Muscle of leg (tissue), 11 donors: Measurements from ENCODE around the gene CD34. TPM values are rescaled to one million over a fixed set of nuclear protein-coding genes. Genes with fewer than 3 reads are reported as not detected.

Source experiments
- DNase-seq: peaks from one replicate; pipeline ENCODE4 v3.0.0; 2013
- H3K27ac ChIP-seq: one replicate; pipeline ENCODE4 v1.5.1; 2013; ENCODE audit warnings: mild to moderate bottlenecking, low read length, control low read depth
- H3K27me3 ChIP-seq: one replicate; pipeline ENCODE4 v1.6.1; 2013; ENCODE audit warnings: low read length; ENCODE audit not compliant: control insufficient read depth, insufficient read depth
- H3K36me3 ChIP-seq: one replicate; pipeline ENCODE4 v1.6.1; 2013; ENCODE audit warnings: low read length; ENCODE audit not compliant: control insufficient read depth, insufficient read depth
- H3K4me1 ChIP-seq: one replicate; pipeline ENCODE4 v1.6.1; 2013; ENCODE audit warnings: low read length; ENCODE audit not compliant: control insufficient read depth, insufficient read depth
- H3K4me3 ChIP-seq: one replicate; pipeline ENCODE4 v1.5.1; 2013; ENCODE audit warnings: low read length, control low read depth
- H3K9me3 ChIP-seq: replicated peaks from 2 replicates; pipeline ENCODE4 v1.6.1; 2013; ENCODE audit warnings: low read depth, low read length; ENCODE audit not compliant: control insufficient read depth
- WGBS: methylation state at CpG from one replicate; pipeline ENCODE4 v1.1.5; 2013; ENCODE audit warnings: missing lambda C conversion rate; ENCODE audit not compliant: insufficient coverage; 5-methylcytosine and 5-hydroxymethylcytosine counted together
- polyA plus RNA-seq, 8 donors: library from polyadenylated mRNA; unstranded; fragments of 120-200 nt; gene quantifications; one replicate each; pipeline versions ENCODE4 v1.2.1 to v1.2.3, GENCODE V29; 2013; ENCODE audit warnings: inconsistent platforms in 1 of 8, low replicate concordance in 1 of 8; ENCODE audit not compliant: insufficient read length in 8 of 8, insufficient read depth in 1 of 8
- total RNA-seq: library from RNA; stranded (reverse); fragments of 120-200 nt; gene quantifications from one replicate; pipeline ENCODE4 v1.2.4, GENCODE V29; 2013

CD34 gene
- total and polyA plus RNA-seq, 9 donors = 62.2 to 204 (median 158) TPM

DNA sequence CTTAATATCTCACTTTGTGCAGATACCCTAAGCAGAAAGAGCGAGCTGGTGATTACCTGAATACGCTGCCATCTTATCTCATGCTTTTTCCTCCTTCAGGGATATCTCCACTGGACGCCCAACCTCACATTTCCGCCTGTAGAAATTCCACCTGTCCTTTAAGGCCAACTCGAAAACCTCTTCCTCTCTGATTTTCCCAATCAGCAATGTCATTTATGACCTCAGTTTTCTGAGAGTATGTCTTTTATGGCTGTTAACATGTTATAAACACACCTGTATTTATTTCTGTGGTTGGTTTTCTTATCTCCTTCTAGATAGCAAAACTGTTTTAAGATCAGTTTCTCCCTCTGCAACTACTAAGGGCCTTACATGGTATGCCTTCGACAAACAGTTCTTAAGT, 41.1 kb downstream of the CD34 start:
- Histone ChIP-seq H3K27me3 (no peaks in the 10 kb centered on the region), H3K36me3 (peaks cover 2% of the 10 kb centered on the region), H3K9me3 (no peaks in the 10 kb centered on the region), H3K4me1 (peaks cover 22% of the 10 kb centered on the region), H3K27ac (no peak overlapping the region), H3K4me3 (no peak overlapping the region)
- 96% methylated on average over 2 of the region's 6 CpGs for WGBS
- DNase-seq = no peak

DNA sequence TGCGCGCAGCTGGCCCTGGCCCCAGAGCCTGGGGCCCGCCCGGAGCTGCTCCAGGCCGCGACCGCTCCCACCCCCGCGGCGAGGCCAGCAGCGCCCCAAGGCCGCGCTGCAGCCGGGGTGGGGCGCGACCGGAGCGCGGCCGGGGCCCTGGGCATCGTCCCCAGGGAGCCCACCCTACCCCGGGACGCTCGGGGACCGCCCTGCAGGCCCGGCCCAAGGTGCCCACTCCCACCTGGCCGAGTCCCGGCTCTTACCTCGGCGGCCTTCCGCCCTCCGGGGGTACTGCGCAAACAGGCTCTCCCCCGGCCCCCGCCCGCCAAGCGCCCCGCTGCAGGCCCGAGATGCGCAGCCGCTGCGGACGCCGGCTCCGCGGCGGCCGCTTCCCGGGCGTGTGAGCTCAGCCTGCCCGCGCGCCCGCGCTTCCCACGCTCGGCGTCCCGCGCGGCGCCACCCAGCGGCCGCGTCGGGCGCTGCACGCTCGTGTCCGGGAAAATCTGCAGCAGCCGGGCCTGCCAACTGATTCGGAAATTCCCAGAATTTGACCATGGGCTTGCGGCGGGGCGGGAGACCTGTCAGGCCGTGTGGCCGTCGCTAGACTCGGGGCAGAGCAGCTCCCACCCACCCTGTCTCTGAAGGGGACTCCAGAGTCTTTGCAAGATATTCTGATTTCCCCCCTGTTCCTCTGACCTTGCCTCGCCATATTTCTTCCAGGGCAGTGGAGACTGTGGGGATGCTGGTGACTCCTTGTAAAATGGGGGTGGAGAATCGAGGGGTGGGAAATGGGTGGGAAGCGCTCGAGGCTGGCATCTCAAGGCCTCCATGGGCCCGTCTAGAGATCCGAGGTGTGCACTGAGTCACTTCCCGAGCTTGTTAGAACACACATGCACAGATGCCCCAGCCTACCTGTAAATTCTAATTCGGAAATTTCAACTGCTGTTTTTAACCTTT, 41.9 kb downstream of the CD34 start:
- no peak overlapping the region for H3K27ac ChIP-seq
- H3K27me3 ChIP-seq = no peaks in the 10 kb centered on the region
- H3K9me3 ChIP-seq = no peaks in the 10 kb centered on the region
- DNase-seq = peak; percentile 91
- under 1% methylated on average over 81 of the region's 87 CpGs for WGBS
- peaks cover 2% of the 10 kb centered on the region for H3K36me3 ChIP-seq
- H3K4me3 ChIP-seq = peak overlapping the region; percentile 62
- peaks cover 22% of the 10 kb centered on the region for H3K4me1 ChIP-seq

DNA sequence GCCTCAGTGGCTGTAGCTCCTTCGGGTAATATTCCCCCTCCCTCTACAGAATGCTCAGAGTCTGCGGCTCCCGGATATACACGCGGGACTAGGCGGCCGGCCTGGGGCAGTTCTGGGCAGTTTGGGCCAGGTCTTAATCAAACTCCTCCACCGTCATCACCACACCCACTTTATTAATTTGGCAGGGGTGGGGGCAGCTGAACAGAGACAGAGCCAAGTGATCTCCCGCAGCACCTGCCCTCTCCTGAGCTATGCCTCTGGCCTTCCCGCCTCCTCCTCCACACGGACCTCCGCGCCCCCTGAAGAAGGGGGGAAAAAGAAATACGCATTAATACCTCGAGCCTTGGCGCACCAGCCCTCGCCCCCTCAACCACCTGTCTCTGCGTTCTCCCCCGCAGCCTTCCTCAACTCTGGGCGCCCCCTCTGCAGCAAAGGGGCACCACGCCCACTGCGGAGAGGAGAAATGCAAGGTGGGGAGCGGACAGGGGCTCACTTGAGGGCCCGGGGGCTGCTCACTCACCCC, 42.6 kb downstream of the CD34 start:
- H3K27me3 ChIP-seq = no peaks in the 10 kb centered on the region
- peak; percentile 56 for DNase-seq
- peaks cover 22% of the 10 kb centered on the region for H3K4me1 ChIP-seq
- no peaks in the 10 kb centered on the region for H3K9me3 ChIP-seq
- H3K4me3 ChIP-seq = peak overlapping the region; percentile 62
- 0% methylated on average over 3 of the region's 24 CpGs for WGBS
- peaks cover 4% of the 10 kb centered on the region for H3K36me3 ChIP-seq
- H3K27ac ChIP-seq = peak overlapping the region; percentile 53

GRCh38 chr1:207867136-207868109, 43.5 kb downstream of the CD34 start:
- 85% methylated on average over 10 of the region's 19 CpGs for WGBS
- Histone ChIP-seq H3K4me1 (peaks cover 19% of the 10 kb centered on the region), H3K36me3 (peaks cover 8% of the 10 kb centered on the region), H3K27ac (peak overlapping the region; percentile 53), H3K27me3 (no peaks in the 10 kb centered on the region), H3K9me3 (no peaks in the 10 kb centered on the region), H3K4me3 (peak overlapping the region; percentile 62)
- DNase-seq = no peak

GRCh38 chr1:207866471-207867135, 44.3 kb downstream of the CD34 start:
- Histone ChIP-seq H3K4me3 (no peak overlapping the region), H3K27ac (no peak overlapping the region)

DNA sequence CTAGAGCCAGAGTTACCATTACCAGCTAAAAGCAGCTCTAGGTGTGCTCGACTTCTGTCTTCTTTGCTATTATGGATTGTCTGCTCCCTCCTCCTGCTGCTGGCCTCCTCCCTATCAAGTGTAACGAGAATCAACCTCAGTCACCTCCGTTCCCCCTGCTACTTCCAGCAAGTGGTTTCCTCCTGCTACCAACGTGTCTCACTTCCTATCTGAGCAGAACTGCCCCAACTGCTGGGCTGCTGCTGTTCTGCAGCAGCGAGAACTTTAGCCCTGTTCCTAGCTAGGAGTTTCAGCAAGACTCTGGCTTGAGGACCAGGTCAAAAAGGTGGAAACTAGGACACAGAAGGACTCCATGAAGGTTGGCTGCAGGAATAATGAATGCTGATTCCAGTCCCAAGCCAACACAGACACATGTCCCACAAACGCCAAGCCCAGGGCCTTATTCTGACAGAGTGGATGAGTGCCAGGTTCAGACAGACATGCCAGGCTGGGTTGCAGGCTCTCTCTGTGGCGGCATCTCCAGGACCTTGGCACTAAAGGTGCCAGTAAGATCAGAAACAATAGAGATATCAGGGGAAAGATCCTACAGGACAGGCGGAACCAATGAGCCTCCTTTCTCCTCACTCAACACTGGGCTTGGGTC, 46.9 kb downstream of the CD34 start:
- no peaks in the 10 kb centered on the region for H3K9me3 ChIP-seq
- WGBS = 71% methylated on average over 5 of the region's 8 CpGs
- H3K27me3 ChIP-seq = no peaks in the 10 kb centered on the region
- H3K36me3 ChIP-seq = peaks cover 11% of the 10 kb centered on the region
- H3K4me1 ChIP-seq = peaks cover 14% of the 10 kb centered on the region
- no peak overlapping the region for H3K27ac ChIP-seq
- H3K4me3 ChIP-seq = no peak overlapping the region
- DNase-seq = no peak

More at GRCh38 chr1:207866471-207867135, 44.3 kb downstream of the CD34 start:
- Histone ChIP-seq H3K4me1 (peaks cover 19% of the 10 kb centered on the region), H3K9me3 (no peaks in the 10 kb centered on the region), H3K36me3 (peaks cover 11% of the 10 kb centered on the region), H3K27me3 (no peaks in the 10 kb centered on the region)
- peak; percentile 64 for DNase-seq
- 63% methylated on average over 5 of the region's 9 CpGs for whole genome bisulfite sequencing

DNA sequence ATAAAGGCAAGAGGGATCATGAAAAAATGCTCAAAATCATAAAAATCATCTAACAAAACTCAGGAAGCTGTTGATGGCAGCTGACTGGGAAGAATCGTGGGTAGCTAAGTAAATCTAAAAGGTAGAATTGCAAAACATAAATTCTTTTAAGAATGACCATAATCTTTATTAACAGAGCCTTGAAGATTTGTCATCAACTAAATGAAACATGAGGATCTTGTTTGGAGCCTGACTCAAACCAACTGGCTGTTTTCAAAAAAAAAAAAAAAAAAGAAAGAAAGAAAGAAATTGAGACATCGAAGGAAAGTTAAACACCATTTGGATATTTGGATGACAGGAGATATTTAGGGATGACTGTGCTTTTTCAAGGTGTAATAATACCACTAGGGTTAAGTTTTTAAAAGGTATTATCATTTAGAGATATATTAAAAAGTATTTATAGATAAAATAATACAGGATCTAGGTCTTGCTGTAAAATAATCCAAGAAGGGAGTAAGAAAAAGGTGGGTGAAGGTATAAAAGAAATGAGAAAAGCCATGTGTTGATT, 48.6 kb downstream of the CD34 start:
- WGBS = no CpG with 5 or more reads among the region's 2 CpGs
- peaks cover 9% of the 10 kb centered on the region for H3K36me3 ChIP-seq
- no peaks in the 10 kb centered on the region for H3K9me3 ChIP-seq
- peaks cover 3% of the 10 kb centered on the region for H3K4me1 ChIP-seq
- DNase-seq = no peak
- H3K27ac ChIP-seq = no peak overlapping the region
- no peaks in the 10 kb centered on the region for H3K27me3 ChIP-seq
- no peak overlapping the region for H3K4me3 ChIP-seq

DNA sequence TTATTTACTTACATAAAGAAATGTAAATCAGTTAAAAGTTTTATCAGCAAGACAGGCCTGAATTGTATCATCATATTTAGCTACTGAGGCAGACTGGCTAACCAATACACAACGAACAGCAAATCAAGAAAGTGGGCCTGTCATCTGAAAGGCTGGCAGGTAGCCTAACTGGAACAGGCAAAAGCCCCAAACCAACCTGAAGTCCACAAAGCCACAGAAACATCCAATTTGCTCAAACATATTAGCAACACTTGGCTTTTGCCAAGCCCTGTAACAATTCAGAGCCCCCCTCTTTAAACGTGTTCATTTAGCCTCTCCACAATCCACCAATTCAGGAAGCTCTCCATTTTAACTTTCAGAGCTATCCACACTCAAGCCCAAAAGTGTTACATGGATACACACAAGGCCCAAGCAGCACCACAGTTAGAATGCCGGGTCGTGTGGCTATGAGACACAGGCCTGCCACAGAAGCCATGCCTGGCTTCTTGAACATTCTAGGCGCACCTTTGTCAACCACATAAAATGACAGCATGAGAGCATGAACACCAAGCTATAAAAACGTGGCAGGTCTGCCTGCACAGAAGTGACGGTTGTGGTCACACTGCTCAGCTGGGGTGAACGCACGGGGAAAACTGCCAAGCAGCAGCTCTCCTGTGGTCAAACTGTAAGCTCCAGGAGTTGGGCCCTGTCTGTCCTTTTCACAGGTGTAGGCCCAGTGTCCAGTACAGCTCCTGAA, 49.3 kb downstream of the CD34 start:
- peaks cover 9% of the 10 kb centered on the region for H3K36me3 ChIP-seq
- 77% methylated on average over 9 of the region's 9 CpGs for WGBS
- no peaks in the 10 kb centered on the region for H3K9me3 ChIP-seq
- H3K4me1 ChIP-seq = peaks cover 3% of the 10 kb centered on the region
- DNase-seq = no peak
- no peak overlapping the region for H3K4me3 ChIP-seq
- H3K27me3 ChIP-seq = no peaks in the 10 kb centered on the region
- H3K27ac ChIP-seq = no peak overlapping the region
